ENCODE measurements around the gene ABHD16A. TPM values are rescaled to one million over a fixed set of nuclear protein-coding genes. Genes with fewer than 3 reads are reported as not detected.

Gene ABHD16A
- total and polyA plus RNA-seq, 2 of the 13 experiments (the other 11 are each of a cell fraction or from before 2014, with no cell fraction given), result 43.5 to 45.4 TPM

GRCh38 chr6:31687860-31688693, 15.0 kb downstream of the ABHD16A start:
- no peaks in the 10 kb centered on the region for H3K9me3 ChIP-seq (ENCODE audit: low read length)
- FAIRE-seq (no peak), ATAC-seq (no peak), DNase-seq (ENCODE audit: low spot score) (no peak)
- no peak overlapping the region for H3K4me3 ChIP-seq (replicated peaks in 1 of 3; ENCODE audit: insufficient read depth in 1 of 3, low read depth in 2 of 3, low read length in 3 of 3)
- in situ Hi-C loops (cut with HindIII; ENCODE audit: extremely low pct_ligation_motif_present, low pct_unique_long_range_greater_than_20kb) (no loop called here), intact Hi-C loops (cut with micrococcal nuclease; ENCODE audit: unreplicated experiment) (no loop called here)
- H3K4me2 ChIP-seq (ENCODE audit: low read depth, low read length), result no peak overlapping the region
- CTCF ChIA-PET (ENCODE audit: low intra/inter-chr PET ratio, low total read pairs), result no interaction called here
- H3K36me3 ChIP-seq (replicated peaks in 1 of 2; ENCODE audit: control insufficient read depth in 1 of 2, insufficient read depth in 2 of 2, low read length in 2 of 2), result peaks cover 46 to 54% of the 10 kb centered on the region in 2 experiments
- 94% methylated on average over 13 of the region's 14 CpGs for WGBS (ENCODE audit: low lambda C conversion rate)
- peaks cover 21% of the 10 kb centered on the region for H3K4me1 ChIP-seq (ENCODE audit: insufficient read depth, low read length)
- no TSS peak for BruUV-seq (replicated peaks)
- no peak overlapping the region for H2AFZ ChIP-seq (ENCODE audit: low read length)
- TF ChIP-seq ZNF234 (CRISPR knock-in tag; conservative IDR thresholded peaks at IDR 0.05) (no peak), ZNF652 (CRISPR knock-in tag; IDR thresholded peaks at IDR 0.05; ENCODE audit: borderline replicate concordance, low read depth) (peak; percentile 76)
- H3K27me3 ChIP-seq (ENCODE audit: control insufficient read depth in 1 of 2, insufficient read depth in 2 of 2, low read length in 2 of 2), result no peaks in the 10 kb centered on the region
- H3K27ac ChIP-seq (ENCODE audit: extremely low read length, insufficient read depth, low read length), result no peak overlapping the region
- POLR2A ChIA-PET, result no interaction called here
- no peaks in the 10 kb centered on the region for H4K20me1 ChIP-seq (ENCODE audit: insufficient read depth, low read length)
- H3K79me2 ChIP-seq (ENCODE audit: insufficient read depth, low read length), result no peaks in the 10 kb centered on the region
- no peak overlapping the region for H3K9ac ChIP-seq (ENCODE audit: insufficient read depth, low read depth, low read length)

- ATAC-seq (no peak), DNase-seq (ENCODE audit: low spot score) (no peak), FAIRE-seq (no peak)
- Histone ChIP-seq H3K9ac (ENCODE audit: insufficient read depth, low read depth, low read length) (no peak overlapping the region), H3K79me2 (ENCODE audit: insufficient read depth, low read length) (no peaks in the 10 kb centered on the region), H3K27me3 (ENCODE audit: control insufficient read depth in 1 of 2, insufficient read depth in 2 of 2, low read length in 2 of 2) (no peaks in the 10 kb centered on the region), H2AFZ (ENCODE audit: low read length) (no peak overlapping the region), H4K20me1 (ENCODE audit: insufficient read depth, low read length) (no peaks in the 10 kb centered on the region), H3K27ac (ENCODE audit: extremely low read length, insufficient read depth, low read length) (no peak overlapping the region), H3K4me3 (replicated peaks in 1 of 3; ENCODE audit: insufficient read depth in 1 of 3, low read depth in 2 of 3, low read length in 3 of 3) (no peak overlapping the region), H3K4me1 (ENCODE audit: insufficient read depth, low read length) (peaks cover 28% of the 10 kb centered on the region), H3K4me2 (ENCODE audit: low read depth, low read length) (no peak overlapping the region), H3K36me3 (replicated peaks in 1 of 2; ENCODE audit: control insufficient read depth in 1 of 2, insufficient read depth in 2 of 2, low read length in 2 of 2) (peaks cover 41 to 46% of the 10 kb centered on the region in 2 experiments), H3K9me3 (ENCODE audit: low read length) (no peaks in the 10 kb centered on the region)
- intact Hi-C loops (cut with micrococcal nuclease; ENCODE audit: unreplicated experiment), result no loop called here
- WGBS (ENCODE audit: low lambda C conversion rate), result 96% methylated on average over 8 of the region's 8 CpGs
- no TSS peak for BruUV-seq (replicated peaks)
- ChIA-PET POLR2A (interaction anchor here (1.4 kb wide), 1 partner anchor 17 kb away, joined by 3 read pairs; the partner anchor contains the start of gene LY6G5B), CTCF (ENCODE audit: low intra/inter-chr PET ratio, low total read pairs) (no interaction called here)
- in situ Hi-C loops (cut with HindIII; ENCODE audit: extremely low pct_ligation_motif_present, low pct_unique_long_range_greater_than_20kb), result no loop called here
- no peak for TF ChIP-seq NFRKB (IDR thresholded peaks at IDR 0.05)
Observed at GRCh38 chr6:31687321-31687720, 15.8 kb downstream of the ABHD16A start.
